OCI-LY1 (cell line): Measurements from ENCODE around the gene PTPRM.

ENCODE experiments used
- H2AFZ ChIP-seq: fragments of 200-600 bp; sonication (generic), shearing (Covaris generic); 2 replicates; pipeline ENCODE4 v1.6.0; 2014; ENCODE audit warnings: antibody characterized with exemption, mild to moderate bottlenecking, low read length
- H3F3A ChIP-seq: fragments of 200-600 bp; sonication (generic), shearing (Covaris generic); 2 replicates; pipeline ENCODE4 v1.6.0; 2014; ENCODE audit warnings: mild to moderate bottlenecking, antibody characterized with exemption, low read length, moderate library complexity; ENCODE audit not compliant: insufficient read depth
- H3K27ac ChIP-seq: fragments of 200-600 bp; sonication (generic); 2 replicates; pipeline ENCODE4 v1.5.1; 2014; ENCODE audit warnings: low read length, mixed run types, mild to moderate bottlenecking, low read depth; ENCODE audit not compliant: poor library complexity, severe bottlenecking
- H3K27me3 ChIP-seq: fragments of 200-600 bp; sonication (generic); 2 replicates; pipeline ENCODE4 v1.6.0; 2014; ENCODE audit warnings: antibody characterized with exemption, mild to moderate bottlenecking, low read length, moderate library complexity; ENCODE audit not compliant: insufficient read depth
- H3K36me3 ChIP-seq: fragments of 200-600 bp; sonication (generic); 2 replicates; pipeline ENCODE4 v1.6.1; 2014; ENCODE audit warnings: mild to moderate bottlenecking, antibody characterized with exemption, low read length, moderate library complexity, mixed read lengths; ENCODE audit not compliant: insufficient read depth
- H3K4me1 ChIP-seq: fragments of 200-600 bp; sonication (generic); 2 replicates; pipeline ENCODE4 v1.5.1; 2014; ENCODE audit warnings: mild to moderate bottlenecking, low read length, moderate library complexity; ENCODE audit not compliant: insufficient read depth, severe bottlenecking
- H3K4me2 ChIP-seq: fragments of 200-600 bp; sonication (generic), shearing (Covaris generic); 2 replicates; pipeline ENCODE4 v1.6.1; 2014; ENCODE audit warnings: low read length
- H3K4me3 ChIP-seq: fragments of 200-600 bp; sonication (generic); 2 replicates; pipeline ENCODE4 v1.5.1; 2014; ENCODE audit warnings: low read length, low read depth, mild to moderate bottlenecking, mixed read lengths; ENCODE audit not compliant: poor library complexity, severe bottlenecking
- H3K79me2 ChIP-seq: fragments of 200-600 bp; shearing (Covaris generic); 2 replicates; pipeline ENCODE4 v1.6.1; 2016; ENCODE audit warnings: mixed run types, low read length, mixed read lengths; ENCODE audit not compliant: insufficient read depth
- H3K9ac ChIP-seq: fragments of 200-600 bp; sonication (generic), shearing (Covaris generic); 2 replicates; pipeline ENCODE4 v1.6.1; 2014; ENCODE audit warnings: mild to moderate bottlenecking, low read length, mixed read lengths
- H3K9me2 ChIP-seq: fragments of 200-600 bp; sonication (generic), shearing (Covaris generic); 2 replicates; pipeline ENCODE4 v1.6.1; 2014; ENCODE audit warnings: low read depth, mild to moderate bottlenecking, low read length, mixed read lengths
- H3K9me3 ChIP-seq: fragments of 200-600 bp; shearing (Covaris generic); 2 replicates; pipeline ENCODE4 v1.6.1; 2014; ENCODE audit warnings: low read length, mixed read lengths
- H4K20me1 ChIP-seq: fragments of 200-600 bp; sonication (generic), shearing (Covaris generic); 2 replicates; pipeline ENCODE4 v1.6.0; 2016; ENCODE audit warnings: mild to moderate bottlenecking, low read length; ENCODE audit not compliant: insufficient read depth
- CTCF ChIP-seq: fragments of 200-600 bp; sonication (generic), shearing (Covaris generic); IDR thresholded peaks from 2 replicates; pipeline ENCODE4 v1.5.1; 2017; ENCODE audit warnings: mild to moderate bottlenecking, antibody characterized with exemption, low read length, moderate library complexity, mixed read lengths
- EZH2 ChIP-seq: fragments of 200-600 bp; sonication (generic), shearing (Covaris generic); IDR thresholded peaks from 2 replicates; pipeline ENCODE4 v1.8.0; 2017; ENCODE audit warnings: borderline replicate concordance, mixed run types, mild to moderate bottlenecking, antibody characterized with exemption, low read length, moderate library complexity, mixed read lengths

PTPRM gene

GRCh38 chr18:7750095-7750663, 183.1 kb downstream of the PTPRM start:
- no peaks in the 10 kb centered on the region for H4K20me1 ChIP-seq
- H3K9ac ChIP-seq = no peak overlapping the region
- H3K4me1 ChIP-seq = no peaks in the 10 kb centered on the region
- no peaks in the 10 kb centered on the region for H3K36me3 ChIP-seq
- no peak overlapping the region for H3K4me2 ChIP-seq
- no peaks in the 10 kb centered on the region for H3K9me3 ChIP-seq
- no peaks in the 10 kb centered on the region for H3K9me2 ChIP-seq
- no peaks in the 10 kb centered on the region for H3K27me3 ChIP-seq
- no peaks in the 10 kb centered on the region for H3F3A ChIP-seq
- H3K27ac ChIP-seq = no peak overlapping the region
- no peak overlapping the region for H3K4me3 ChIP-seq
- TF ChIP-seq CTCF = no peak
- TF ChIP-seq EZH2 = no peak
- no peak overlapping the region for H2AFZ ChIP-seq
- no peaks in the 10 kb centered on the region for H3K79me2 ChIP-seq

GRCh38 chr18:7750966-7751365, 183.8 kb downstream of the PTPRM start:
- H3K27me3 ChIP-seq = no peaks in the 10 kb centered on the region
- H3K79me2 ChIP-seq = no peaks in the 10 kb centered on the region
- no peaks in the 10 kb centered on the region for H3K36me3 ChIP-seq
- no peaks in the 10 kb centered on the region for H3K9me2 ChIP-seq
- no peaks in the 10 kb centered on the region for H4K20me1 ChIP-seq
- H3K4me1 ChIP-seq = no peaks in the 10 kb centered on the region
- no peak overlapping the region for H3K4me2 ChIP-seq
- H3K9ac ChIP-seq = no peak overlapping the region
- H3F3A ChIP-seq = no peaks in the 10 kb centered on the region
- TF ChIP-seq CTCF (no peak), EZH2 (no peak)
- H3K9me3 ChIP-seq = no peaks in the 10 kb centered on the region
- H2AFZ ChIP-seq = no peak overlapping the region
- H3K4me3 ChIP-seq = no peak overlapping the region
- no peak overlapping the region for H3K27ac ChIP-seq

GRCh38 chr18:7754258-7754657, 187.1 kb downstream of the PTPRM start:
- H3K9ac ChIP-seq = no peak overlapping the region
- H4K20me1 ChIP-seq = no peaks in the 10 kb centered on the region
- TF ChIP-seq CTCF (no peak), EZH2 (no peak)
- no peak overlapping the region for H3K27ac ChIP-seq
- no peak overlapping the region for H3K4me3 ChIP-seq
- no peaks in the 10 kb centered on the region for H3K4me1 ChIP-seq
- H3K27me3 ChIP-seq = no peaks in the 10 kb centered on the region
- H3K4me2 ChIP-seq = no peak overlapping the region
- no peaks in the 10 kb centered on the region for H3K9me3 ChIP-seq
- no peaks in the 10 kb centered on the region for H3K79me2 ChIP-seq
- H3K36me3 ChIP-seq = no peaks in the 10 kb centered on the region
- no peaks in the 10 kb centered on the region for H3F3A ChIP-seq
- no peak overlapping the region for H2AFZ ChIP-seq
- no peaks in the 10 kb centered on the region for H3K9me2 ChIP-seq
